GM23338 (cell line): ENCODE results near the gene ARRDC1. TPM values are rescaled to one million over a fixed set of nuclear protein-coding genes. Genes with fewer than 3 reads are reported as not detected.

Experiments
- ATAC-seq: fragments of 200-7000 bp; cut with Tn5 transposase; 3 replicates; pipeline ENCODE4 v1.9.1; 2020
- DNase-seq: peaks from one replicate; pipeline ENCODE4 v3.0.0-alpha.2; 2015; ENCODE audit warnings: low spot score
- H2AFZ ChIP-seq: fragments of 200-600 bp; sonication (generic); 2 replicates; pipeline ENCODE4 v1.8.0; 2016; ENCODE audit warnings: antibody characterized with exemption, mild to moderate bottlenecking, moderate library complexity
- H3F3A ChIP-seq: fragments of 200-600 bp; sonication (generic); replicated peaks from 2 replicates; pipeline ENCODE4 v1.8.0; 2017; ENCODE audit warnings: antibody characterized with exemption, mixed run types, low read depth
- H3K27ac ChIP-seq: fragments of 200-600 bp; sonication (generic); 2 replicates; pipeline ENCODE4 v1.6.1; 2016; ENCODE audit warnings: low read depth
- H3K27me3 ChIP-seq: fragments of 200-600 bp; sonication (generic); 2 replicates; pipeline ENCODE4 v1.8.0; 2016; ENCODE audit warnings: mild to moderate bottlenecking, mixed run types, moderate library complexity; ENCODE audit not compliant: insufficient read depth
- H3K36me3 ChIP-seq: fragments of 200-600 bp; sonication (generic); 2 replicates; pipeline ENCODE4 v1.8.0; 2016; ENCODE audit warnings: mild to moderate bottlenecking; ENCODE audit not compliant: insufficient read depth
- H3K4me1 ChIP-seq: fragments of 200-600 bp; sonication (generic); 2 replicates; pipeline ENCODE4 v1.8.0; 2016; ENCODE audit warnings: mild to moderate bottlenecking, moderate library complexity; ENCODE audit not compliant: insufficient read depth
- H3K4me2 ChIP-seq: fragments of 200-600 bp; sonication (generic); 2 replicates; pipeline ENCODE4 v1.7.1; 2017; ENCODE audit warnings: mixed run types
- H3K4me3 ChIP-seq: fragments of 200-600 bp; sonication (generic); 2 replicates; pipeline ENCODE4 v1.6.1; 2016; ENCODE audit warnings: mixed run types
- H3K79me2 ChIP-seq: fragments of 200-600 bp; sonication (generic); replicated peaks from 2 replicates; pipeline ENCODE4 v1.8.0; 2017; ENCODE audit warnings: mild to moderate bottlenecking; ENCODE audit not compliant: insufficient read depth
- H3K9me2 ChIP-seq: fragments of 200-600 bp; sonication (generic); 2 replicates; pipeline ENCODE4 v1.8.0; 2017; ENCODE audit not compliant: insufficient read depth
- H4K20me1 ChIP-seq: fragments of 200-600 bp; sonication (generic); replicated peaks from 2 replicates; pipeline ENCODE4 v1.8.0; 2017; ENCODE audit warnings: mild to moderate bottlenecking; ENCODE audit not compliant: insufficient read depth
- H3K27ac Mint-ChIP-seq: 2 replicates; pipeline ENCODE4 v1.8.0; 2020; ENCODE audit warnings: inconsistent platforms, mild to moderate bottlenecking, moderate library complexity, mixed read lengths
- H3K27me3 Mint-ChIP-seq: 3 replicates; pipeline ENCODE4 v1.8.0; 2022; ENCODE audit warnings: low read depth, mild to moderate bottlenecking, moderate library complexity, mixed read lengths, inconsistent platforms; ENCODE audit not compliant: insufficient read depth, poor library complexity
- H3K36me3 Mint-ChIP-seq: 3 replicates; pipeline ENCODE4 v1.8.0; 2021; ENCODE audit warnings: low read depth, mild to moderate bottlenecking, inconsistent platforms, moderate library complexity, mixed read lengths
- H3K4me1 Mint-ChIP-seq: 3 replicates; pipeline ENCODE4 v1.8.0; 2020; ENCODE audit warnings: mild to moderate bottlenecking, inconsistent platforms, mixed read lengths
- H3K4me3 Mint-ChIP-seq: 3 replicates; pipeline ENCODE4 v1.8.0; 2021; ENCODE audit warnings: moderate library complexity, mild to moderate bottlenecking, inconsistent platforms, mixed read lengths
- H3K9me3 Mint-ChIP-seq: 3 replicates; pipeline ENCODE4 v1.8.0; 2020; ENCODE audit warnings: moderate library complexity, mild to moderate bottlenecking, inconsistent platforms, mixed read lengths
- EZH2 ChIP-seq: fragments of 200-600 bp; sonication (generic); IDR thresholded peaks from one replicate; pipeline ENCODE4 v1.8.0; 2017; ENCODE audit warnings: antibody characterized with exemption, mild to moderate bottlenecking, low read depth; ENCODE audit not compliant: unreplicated experiment
- EZH2phosphoT487 ChIP-seq: fragments of 200-600 bp; sonication (generic); IDR thresholded peaks from one replicate; pipeline ENCODE4 v1.8.1; 2018; ENCODE audit warnings: antibody characterized with exemption; ENCODE audit not compliant: unreplicated experiment
- JUNB ChIP-seq: IDR thresholded peaks from one replicate; pipeline ENCODE4 v1.6.1; 2016; ENCODE audit warnings: antibody characterized with exemption; ENCODE audit not compliant: unreplicated experiment
- POLR2AphosphoS5 ChIP-seq: IDR thresholded peaks from 2 replicates; pipeline ENCODE4 v1.6.1; 2016; ENCODE audit warnings: antibody characterized with exemption, low read depth
- STAT1 ChIP-seq: IDR thresholded peaks from one replicate; pipeline ENCODE4 v1.6.1; 2016; ENCODE audit warnings: antibody characterized with exemption; ENCODE audit not compliant: unreplicated experiment
- polyA plus RNA-seq: library from polyadenylated mRNA; unstranded; fragments of >200 nt; fragmentation: Nextera tagmentation; extraction: Ambion mirVana; gene quantifications from 2 replicates; pipeline ENCODE4 v1.2.1, GENCODE V29; 2016
- total RNA-seq: library from RNA; depleted of rRNA; stranded (reverse); fragments of >200 nt; shearing (Covaris generic); gene quantifications from 2 replicates; pipeline ENCODE4 v1.2.3, GENCODE V29; 2014
- TF ChIP-seq, protein P1 (sequence below), 2 experiments: fragments of 200-600 bp in 1 of 2; sonication (generic) in 1 of 2; conservative IDR thresholded peaks; 2 replicates each; pipeline versions ENCODE4 v1.5.1 to v1.6.1; 2016 to 2017; ENCODE audit warnings: antibody characterized with exemption in 2 of 2, low read depth in 2 of 2, mild to moderate bottlenecking in 2 of 2, moderate library complexity in 1 of 2

The ARRDC1 gene
- total and polyA plus RNA-seq, 2 experiments from 2014 or later: 36.6 to 63.8 TPM

DNA sequence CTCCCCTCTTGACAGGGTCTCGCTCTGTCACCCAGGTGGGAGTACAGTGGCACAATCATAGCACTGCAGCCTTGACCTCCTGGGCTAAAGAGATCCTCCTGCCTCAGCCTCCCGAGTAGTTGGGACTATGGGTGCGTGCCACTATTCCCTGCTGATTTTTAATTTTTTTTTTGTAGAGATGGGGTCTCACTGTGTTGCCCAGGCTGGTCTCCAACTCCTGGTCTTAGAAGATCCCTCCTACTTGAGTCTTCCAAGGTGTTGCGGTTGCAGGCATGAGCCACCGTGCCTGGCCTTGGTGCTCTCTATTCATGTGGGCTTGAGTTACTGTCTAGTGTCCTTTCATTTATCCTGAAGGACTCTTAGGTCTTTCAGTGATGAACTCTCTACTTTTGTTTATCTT, 37.4 kb downstream of the ARRDC1 start:
- H3K27me3 Mint-ChIP-seq: peaks cover 9% of the 10 kb centered on the region
- H3K4me3 Mint-ChIP-seq: no peak overlapping the region
- no peak for TF ChIP-seq EZH2
- no peak for TF ChIP-seq EZH2phosphoT487
- TF ChIP-seq, protein P1, sequence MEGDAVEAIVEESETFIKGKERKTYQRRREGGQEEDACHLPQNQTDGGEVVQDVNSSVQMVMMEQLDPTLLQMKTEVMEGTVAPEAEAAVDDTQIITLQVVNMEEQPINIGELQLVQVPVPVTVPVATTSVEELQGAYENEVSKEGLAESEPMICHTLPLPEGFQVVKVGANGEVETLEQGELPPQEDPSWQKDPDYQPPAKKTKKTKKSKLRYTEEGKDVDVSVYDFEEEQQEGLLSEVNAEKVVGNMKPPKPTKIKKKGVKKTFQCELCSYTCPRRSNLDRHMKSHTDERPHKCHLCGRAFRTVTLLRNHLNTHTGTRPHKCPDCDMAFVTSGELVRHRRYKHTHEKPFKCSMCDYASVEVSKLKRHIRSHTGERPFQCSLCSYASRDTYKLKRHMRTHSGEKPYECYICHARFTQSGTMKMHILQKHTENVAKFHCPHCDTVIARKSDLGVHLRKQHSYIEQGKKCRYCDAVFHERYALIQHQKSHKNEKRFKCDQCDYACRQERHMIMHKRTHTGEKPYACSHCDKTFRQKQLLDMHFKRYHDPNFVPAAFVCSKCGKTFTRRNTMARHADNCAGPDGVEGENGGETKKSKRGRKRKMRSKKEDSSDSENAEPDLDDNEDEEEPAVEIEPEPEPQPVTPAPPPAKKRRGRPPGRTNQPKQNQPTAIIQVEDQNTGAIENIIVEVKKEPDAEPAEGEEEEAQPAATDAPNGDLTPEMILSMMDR (conservative IDR thresholded peaks at IDR 0.05; ENCODE audit: low read depth in 2 of 2): no peak
- H3K4me1 Mint-ChIP-seq: peaks cover 23% of the 10 kb centered on the region
- H3F3A ChIP-seq: no peaks in the 10 kb centered on the region; the same call in 1 of the 2 replicates
- ATAC-seq (no peak), DNase-seq (no peak)
- no peak overlapping the region for H3K27ac Mint-ChIP-seq
- no peaks in the 10 kb centered on the region for H3K9me3 Mint-ChIP-seq
- peaks cover 100% of the 10 kb centered on the region for H3K79me2 ChIP-seq
- H3K4me3 ChIP-seq: no peak overlapping the region
- no peaks in the 10 kb centered on the region for H3K27me3 ChIP-seq
- H2AFZ ChIP-seq: no peak overlapping the region
- H3K9me2 ChIP-seq: no peaks in the 10 kb centered on the region
- no peaks in the 10 kb centered on the region; the same call in 1 of the 2 replicates for H3K4me1 ChIP-seq
- peaks cover 19% of the 10 kb centered on the region for H3K36me3 Mint-ChIP-seq
- no peak overlapping the region for H3K27ac ChIP-seq
- H3K36me3 ChIP-seq: no peaks in the 10 kb centered on the region
- no peak overlapping the region for H3K4me2 ChIP-seq
- peaks cover 80% of the 10 kb centered on the region for H4K20me1 ChIP-seq

DNA sequence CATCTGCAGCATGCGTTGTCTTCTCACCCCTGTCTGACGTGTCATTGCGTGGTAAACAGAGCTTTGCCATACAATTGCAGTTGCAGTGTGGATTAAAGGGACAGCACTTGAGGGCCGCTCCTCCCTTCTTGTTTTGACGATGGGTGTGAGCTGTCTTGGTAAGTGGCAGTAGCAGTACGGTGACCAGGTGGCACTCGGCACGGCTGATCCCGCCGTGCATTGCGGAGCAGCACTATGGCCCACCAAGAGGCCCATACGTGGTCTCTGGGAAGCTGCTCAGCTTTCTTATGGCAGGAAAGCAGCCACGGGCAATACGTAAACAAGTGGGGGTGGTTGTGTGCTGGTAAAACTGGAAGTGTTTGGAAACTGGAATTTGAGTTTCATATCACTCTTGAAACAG, 38.4 kb downstream of the ARRDC1 start:
- no peak for TF ChIP-seq STAT1
- no peak for TF ChIP-seq POLR2AphosphoS5
- DNase-seq: no peak
- H2AFZ ChIP-seq: no peak overlapping the region
- ATAC-seq: no peak
- peaks cover 21% of the 10 kb centered on the region for H3K36me3 Mint-ChIP-seq
- no peaks in the 10 kb centered on the region for H3K9me2 ChIP-seq
- no peak overlapping the region for H3K4me3 Mint-ChIP-seq
- no peak overlapping the region for H3K4me2 ChIP-seq
- peaks cover 82% of the 10 kb centered on the region for H4K20me1 ChIP-seq
- H3K79me2 ChIP-seq: peaks cover 100% of the 10 kb centered on the region
- no peaks in the 10 kb centered on the region for H3K27me3 ChIP-seq
- no peaks in the 10 kb centered on the region; the same call in 1 of the 2 replicates for H3K4me1 ChIP-seq
- H3K27me3 Mint-ChIP-seq: peaks cover 9% of the 10 kb centered on the region
- no peaks in the 10 kb centered on the region for H3K36me3 ChIP-seq
- H3K4me3 ChIP-seq: no peak overlapping the region
- H3K4me1 Mint-ChIP-seq: peaks cover 24% of the 10 kb centered on the region
- no peaks in the 10 kb centered on the region; the same call in 1 of the 2 replicates for H3F3A ChIP-seq
- no peak overlapping the region for H3K27ac Mint-ChIP-seq
- no peak overlapping the region for H3K27ac ChIP-seq
- no peaks in the 10 kb centered on the region for H3K9me3 Mint-ChIP-seq

DNA sequence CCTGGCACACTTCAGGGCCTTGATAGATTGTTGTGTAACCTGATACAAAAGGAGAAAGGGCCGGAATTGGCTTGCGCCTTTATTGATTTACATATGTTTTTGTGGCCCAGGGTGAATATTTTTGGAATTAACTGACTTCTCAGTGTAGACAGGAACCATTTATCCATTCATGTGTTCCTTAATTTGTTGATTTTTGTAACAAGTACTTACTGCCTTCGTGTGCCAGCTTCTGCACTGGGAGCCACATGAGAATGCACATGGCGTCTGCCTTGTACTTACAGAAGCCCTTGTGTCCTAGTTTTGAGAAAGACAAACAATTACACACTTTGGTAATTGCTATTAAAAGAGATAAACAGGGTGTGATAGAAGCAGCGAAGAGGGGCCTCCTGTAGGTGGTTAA, 39.7 kb downstream of the ARRDC1 start:
- H3K4me1 Mint-ChIP-seq: peaks cover 24% of the 10 kb centered on the region
- Histone ChIP-seq H4K20me1 (peaks cover 71% of the 10 kb centered on the region), H3K27ac (no peak overlapping the region), H2AFZ (no peak overlapping the region), H3K9me2 (no peaks in the 10 kb centered on the region), H3K4me2 (no peak overlapping the region), H3F3A (no peaks in the 10 kb centered on the region; the same call in 1 of the 2 replicates), H3K79me2 (peaks cover 100% of the 10 kb centered on the region), H3K4me1 (no peaks in the 10 kb centered on the region; the same call in 1 of the 2 replicates), H3K27me3 (no peaks in the 10 kb centered on the region), H3K36me3 (no peaks in the 10 kb centered on the region), H3K4me3 (no peak overlapping the region)
- DNase-seq (no peak), ATAC-seq (no peak)
- no peaks in the 10 kb centered on the region for H3K9me3 Mint-ChIP-seq
- H3K27me3 Mint-ChIP-seq: peaks cover 9% of the 10 kb centered on the region
- H3K4me3 Mint-ChIP-seq: no peak overlapping the region
- peaks cover 21% of the 10 kb centered on the region for H3K36me3 Mint-ChIP-seq
- no peak overlapping the region for H3K27ac Mint-ChIP-seq
- no peak for TF ChIP-seq POLR2AphosphoS5
- TF ChIP-seq, protein P1 (conservative IDR thresholded peaks at IDR 0.05; ENCODE audit: low read depth in 2 of 2): no peak
- TF ChIP-seq JUNB: no peak
